Activated B cell treated with CpG ODN at 0.5 μM for 24 hours (primary cell): ENCODE measurements around the gene FAM53B. TPM values are rescaled to one million over a fixed set of nuclear protein-coding genes. Genes with fewer than 3 reads are reported as not detected.
A peak's percentile ranks its signal among the peaks of the same experiment; 100 is the strongest.

Experiments
- ATAC-seq: fragments of 200-7000 bp; cut with Tn5 transposase; one replicate; pipeline ENCODE4 v1.10.0; 2021; ENCODE audit warnings: low read depth, mild to moderate bottlenecking, moderate library complexity
- CTCF ChIA-PET: fragments of 350-600 bp; sonication (Branson Sonifier 250); formaldehyde crosslinking; loops from one replicate; lab custom pipeline; 2021; ENCODE audit warnings: antibody characterized with exemption; lab: Charles Lee
- POLR2A ChIA-PET: fragments of 350-600 bp; sonication (Branson Sonifier 250); formaldehyde crosslinking; loops from one replicate; lab custom pipeline; 2021; ENCODE audit warnings: antibody characterized with exemption; lab: Charles Lee
- DNase-seq: peaks from one replicate; pipeline ENCODE4 v3.0.0; 2022
- H3K27ac Mint-ChIP-seq: one replicate; pipeline ENCODE4 v1.8.0; 2020; ENCODE audit warnings: mixed read lengths
- H3K27me3 Mint-ChIP-seq: one replicate; pipeline ENCODE4 v1.8.0; 2021; ENCODE audit warnings: mixed read lengths
- H3K36me3 Mint-ChIP-seq: one replicate; pipeline ENCODE4 v1.8.0; 2021; ENCODE audit warnings: low read depth, mixed read lengths
- H3K4me1 Mint-ChIP-seq: one replicate; pipeline ENCODE4 v1.8.0; 2021; ENCODE audit warnings: mixed read lengths
- H3K4me3 Mint-ChIP-seq: one replicate; pipeline ENCODE4 v1.8.0; 2020; ENCODE audit warnings: mild to moderate bottlenecking, mixed read lengths
- H3K9me3 Mint-ChIP-seq: one replicate; pipeline ENCODE4 v1.8.0; 2020; ENCODE audit warnings: mixed read lengths
- CTCF ChIP-seq: fragments of 200-600 bp; IDR thresholded peaks from one replicate; pipeline ENCODE4 v1.8.0; 2022; ENCODE audit warnings: antibody characterized with exemption, mild to moderate bottlenecking
- intact Hi-C: fragments of 100-400 bp; cut with micrococcal nuclease; formaldehyde crosslinking; loops from one replicate; pipeline ENCODE4 v1.15.1; 2024
- total RNA-seq: library from RNA; stranded (reverse); gene quantifications from 2 replicates; pipeline ENCODE4 v1.2.3, GENCODE V29; 2022

FAM53B gene
- total RNA-seq, 1 donor from 2014 or later = 73.9 TPM

- no peaks in the 10 kb centered on the region for H3K9me3 Mint-ChIP-seq
- peaks cover 32% of the 10 kb centered on the region for H3K36me3 Mint-ChIP-seq
- H3K27ac Mint-ChIP-seq = peak overlapping the region; percentile 95
- DNase-seq (no peak), ATAC-seq (no peak)
- intact Hi-C loops = loop anchor here (1.0 to 5.0 kb wide), 3 partner anchors 7 to 43 kb away; no protein-coding TSS in a partner anchor
- no peaks in the 10 kb centered on the region for H3K27me3 Mint-ChIP-seq
- ChIA-PET CTCF (interaction anchor here (0.9 to 5.1 kb wide), 3 partner anchors 88 to 111 kb away, joined by 3 to 40 read pairs (median 4); no protein-coding TSS in a partner anchor), POLR2A (interaction anchor here (0.9 to 15.9 kb wide), 9 partner anchors 8 to 104 kb away, joined by 3 to 207 read pairs (median 18); no protein-coding TSS in a partner anchor)
- H3K4me3 Mint-ChIP-seq = no peak overlapping the region
- no peak for TF ChIP-seq CTCF
- peaks cover 98% of the 10 kb centered on the region for H3K4me1 Mint-ChIP-seq
Measured at GRCh38 chr10:124629842-124630241, 114.3 kb downstream of the FAM53B start.

GRCh38 chr10:124629415-124629814 lies 114.8 kb downstream of the FAM53B start:
- POLR2A ChIA-PET = interaction anchor here (0.6 to 15.9 kb wide), 11 partner anchors 9 to 105 kb away, joined by 3 to 207 read pairs (median 5); no protein-coding TSS in a partner anchor

GRCh38 chr10:124628676-124629021 lies 115.5 kb downstream of the FAM53B start:
- intact Hi-C loops = loop anchor here (1.0 to 5.0 kb wide), 3 partner anchors 9 to 41 kb away; no protein-coding TSS in a partner anchor
- CTCF ChIA-PET = interaction anchor here (0.8 to 5.1 kb wide), 8 partner anchors 9 to 117 kb away, joined by 3 to 40 read pairs (median 5); no protein-coding TSS in a partner anchor
- no peak overlapping the region for H3K4me3 Mint-ChIP-seq
- ATAC-seq (no peak), DNase-seq (no peak)
- peaks cover 31% of the 10 kb centered on the region for H3K36me3 Mint-ChIP-seq
- POLR2A ChIA-PET = interaction anchor here (0.6 to 15.9 kb wide), 14 partner anchors 9 to 126 kb away, joined by 3 to 207 read pairs (median 7); no protein-coding TSS in a partner anchor
- H3K4me1 Mint-ChIP-seq = peaks cover 100% of the 10 kb centered on the region
- no peaks in the 10 kb centered on the region for H3K9me3 Mint-ChIP-seq
- H3K27ac Mint-ChIP-seq = peak overlapping the region; percentile 95
- TF ChIP-seq CTCF = no peak
- H3K27me3 Mint-ChIP-seq = no peaks in the 10 kb centered on the region

More at GRCh38 chr10:124629415-124629814, 114.8 kb downstream of the FAM53B start:
- H3K36me3 Mint-ChIP-seq = peaks cover 31% of the 10 kb centered on the region
- intact Hi-C loops = loop anchor here (1.0 to 5.0 kb wide), 3 partner anchors 8 to 42 kb away; no protein-coding TSS in a partner anchor
- H3K4me3 Mint-ChIP-seq = peak overlapping the region; percentile 56
- DNase-seq (no peak), ATAC-seq (no peak)
- no peaks in the 10 kb centered on the region for H3K27me3 Mint-ChIP-seq
- TF ChIP-seq CTCF = no peak
- peaks cover 98% of the 10 kb centered on the region for H3K4me1 Mint-ChIP-seq
- H3K9me3 Mint-ChIP-seq = no peaks in the 10 kb centered on the region
- H3K27ac Mint-ChIP-seq = peak overlapping the region; percentile 95
- CTCF ChIA-PET = interaction anchor here (0.8 to 5.1 kb wide), 4 partner anchors 17 to 112 kb away, joined by 3 to 40 read pairs (median 4); no protein-coding TSS in a partner anchor

GRCh38 chr10:124627866-124628675 lies 116.1 kb downstream of the FAM53B start:
- H3K27me3 Mint-ChIP-seq = no peaks in the 10 kb centered on the region
- H3K27ac Mint-ChIP-seq = peak overlapping the region; percentile 95
- intact Hi-C loops = loop anchor here (2.0 to 5.0 kb wide), 2 partner anchors 13 to 41 kb away; no protein-coding TSS in a partner anchor
- peaks cover 100% of the 10 kb centered on the region for H3K4me1 Mint-ChIP-seq
- no peak for TF ChIP-seq CTCF
- no peaks in the 10 kb centered on the region for H3K9me3 Mint-ChIP-seq
- DNase-seq = no peak
- H3K36me3 Mint-ChIP-seq = peaks cover 29% of the 10 kb centered on the region
- POLR2A ChIA-PET = interaction anchor here (0.7 to 15.9 kb wide), 16 partner anchors 8 to 113 kb away, joined by 3 to 207 read pairs (median 4); no protein-coding TSS in a partner anchor
- CTCF ChIA-PET = interaction anchor here (0.7 to 5.1 kb wide), 13 partner anchors 10 to 117 kb away, joined by 3 to 40 read pairs (median 7); no protein-coding TSS in a partner anchor
- peak overlapping the region; percentile 6 for H3K4me3 Mint-ChIP-seq
- ATAC-seq = no peak
